ENCODE data around the gene BZW2.
"Not testable (repeated sequence)": the region's sequence is repeated elsewhere in the genome, so short reads cannot be mapped to it uniquely, and the experiment has no call there.

The BZW2 gene

DNA sequence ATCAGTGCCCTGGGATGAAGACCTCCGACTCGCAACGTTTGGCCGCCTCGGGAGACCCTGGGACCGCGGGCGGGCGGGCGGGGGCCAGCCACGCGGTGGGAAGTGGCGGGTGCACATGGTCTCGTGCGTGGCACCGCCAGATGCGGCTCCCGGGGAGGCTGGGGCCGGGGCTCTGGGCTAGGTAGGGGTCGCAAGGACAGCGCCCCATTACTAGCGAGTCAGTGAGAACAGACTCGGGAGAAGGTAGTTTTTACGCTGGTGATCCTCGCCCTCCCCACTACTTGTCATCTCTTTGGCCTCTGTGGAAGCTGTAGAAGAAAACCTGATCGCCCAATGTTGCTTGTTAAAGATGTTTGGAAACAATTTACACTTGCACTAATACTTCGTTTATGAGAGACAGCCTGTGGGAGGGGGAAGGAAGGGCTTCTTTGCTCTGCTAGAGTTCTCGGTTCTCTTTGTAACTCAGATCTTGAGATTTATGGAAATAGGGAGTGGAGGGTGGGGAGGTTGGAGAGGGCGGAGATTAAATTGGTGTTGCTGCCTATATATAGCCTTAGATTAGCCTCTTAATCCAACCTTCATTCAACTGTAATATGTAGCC is 591 bp downstream of the BZW2 start:
- no peak for DNase-seq

DNA sequence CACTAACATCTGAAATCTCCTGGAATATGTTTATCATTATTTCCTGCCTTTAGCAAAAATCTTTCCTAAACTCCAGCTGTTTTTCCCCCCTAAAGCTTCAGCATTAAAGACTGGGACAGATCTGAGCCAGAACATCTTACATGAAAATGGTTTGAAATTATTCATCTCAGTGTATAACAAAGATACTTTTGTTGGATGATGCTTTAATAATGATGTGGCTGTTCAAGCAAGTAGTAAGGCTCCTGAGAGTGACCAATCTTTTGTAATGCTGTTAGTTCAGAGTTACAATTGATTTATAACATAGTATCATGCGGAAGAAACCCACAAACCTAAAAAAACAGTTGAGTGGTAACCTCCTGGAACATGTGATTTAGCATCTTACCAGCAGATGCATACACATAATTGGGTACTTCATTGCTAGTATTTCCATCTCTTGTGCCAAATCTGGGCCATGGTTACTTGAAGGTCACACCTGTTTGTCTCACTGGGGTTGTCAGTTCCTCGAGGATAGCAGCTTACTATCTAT is 1.5 kb downstream of the BZW2 start:
- no peak for DNase-seq

DNA sequence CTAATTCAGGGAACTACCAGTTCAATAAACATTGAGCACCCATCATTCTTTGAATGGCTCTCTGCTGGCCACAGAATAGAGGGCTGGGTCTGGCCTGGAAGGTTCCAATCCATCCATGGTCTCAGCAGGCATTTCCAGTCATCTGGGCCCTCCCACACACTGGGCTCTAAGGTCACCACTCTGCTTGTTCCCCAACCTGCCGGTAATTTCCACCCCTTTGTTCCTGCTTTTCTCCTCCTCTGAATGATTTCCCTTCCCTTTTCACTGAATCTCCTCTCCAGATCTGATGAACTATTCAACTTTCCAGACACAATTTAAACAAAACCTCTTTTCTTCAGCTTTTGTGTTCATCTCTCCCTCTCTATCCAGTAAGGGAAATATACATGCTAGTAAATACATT is 2.6 kb downstream of the BZW2 start:
- DNase-seq: no peak

DNA sequence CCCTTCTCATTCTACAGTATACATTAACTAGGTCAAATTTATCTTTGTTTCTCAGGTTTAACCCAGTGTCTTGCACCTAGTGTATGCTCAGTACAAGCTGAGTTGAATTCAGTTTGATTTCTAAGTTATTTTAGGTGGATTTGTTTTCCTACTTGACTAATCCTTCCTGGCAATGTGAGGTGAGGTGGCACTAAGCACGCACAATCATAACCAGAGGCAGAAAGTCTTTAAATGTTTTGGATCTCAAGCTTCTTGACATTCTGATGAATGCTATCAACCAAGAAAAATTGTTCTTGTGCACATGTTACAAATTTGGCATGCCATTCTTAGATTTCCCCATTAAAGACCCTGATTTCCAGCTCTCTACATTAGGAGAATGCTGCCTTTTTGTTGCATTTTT is 3.2 kb downstream of the BZW2 start:
- no peak for DNase-seq

DNA sequence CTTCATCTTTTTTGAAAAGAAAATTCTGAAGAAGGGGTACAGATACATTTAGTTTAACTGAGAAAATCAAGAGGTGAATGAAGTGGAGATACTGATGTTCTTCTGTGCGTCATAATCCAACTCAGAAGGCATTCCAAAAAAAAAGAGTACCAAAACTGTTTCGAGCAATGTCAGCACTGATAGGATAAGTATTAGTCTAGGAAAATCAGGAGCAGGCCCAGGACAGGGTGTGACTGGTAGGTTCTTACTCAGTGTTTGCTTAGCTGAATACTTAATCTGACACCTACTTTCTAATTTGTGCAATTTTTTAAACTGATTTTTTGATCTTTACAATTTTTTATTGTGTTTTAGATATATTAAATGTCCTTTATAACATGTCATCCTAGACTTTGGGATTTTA is 4.3 kb downstream of the BZW2 start:
- DNase-seq: no peak

DNA sequence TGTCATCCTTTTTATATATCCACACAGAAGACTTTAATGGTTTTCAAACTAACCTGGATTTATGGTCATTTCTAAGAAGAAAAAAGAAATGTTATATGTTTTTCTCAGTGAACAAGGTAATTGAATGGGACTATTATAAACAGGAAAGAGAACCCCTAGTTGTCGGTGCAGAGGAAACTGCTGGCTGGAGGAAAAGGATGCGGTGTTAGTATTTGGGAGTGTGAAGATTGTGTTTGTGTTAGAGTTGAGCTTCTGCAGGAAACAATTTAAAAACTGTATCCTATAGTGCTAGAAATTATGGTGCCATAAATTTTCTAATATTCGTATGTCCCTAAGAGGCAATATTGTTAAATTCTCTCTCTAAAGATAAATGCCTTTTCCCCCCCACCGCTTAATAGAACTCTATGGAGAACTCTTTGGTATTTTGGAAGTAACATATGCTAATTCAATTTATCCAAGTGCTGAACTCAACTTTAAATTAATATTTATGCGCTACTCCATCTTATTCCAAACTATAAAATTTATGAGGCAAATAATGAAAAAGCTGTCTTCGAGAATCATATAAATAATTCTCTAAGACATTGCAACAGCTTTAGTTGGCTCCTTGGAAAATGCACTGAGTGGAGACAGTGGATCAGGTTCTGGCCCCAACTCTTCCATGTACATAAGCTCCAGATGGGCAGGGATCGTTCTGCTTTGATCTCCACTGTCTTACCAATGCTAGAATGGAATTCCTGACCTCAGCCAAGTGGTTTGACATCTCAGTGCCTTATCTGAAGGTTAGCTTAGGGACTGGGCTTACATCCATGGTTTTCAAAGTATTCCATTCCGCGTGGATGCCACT is 5.6 kb downstream of the BZW2 start:
- DNase-seq: no peak

DNA sequence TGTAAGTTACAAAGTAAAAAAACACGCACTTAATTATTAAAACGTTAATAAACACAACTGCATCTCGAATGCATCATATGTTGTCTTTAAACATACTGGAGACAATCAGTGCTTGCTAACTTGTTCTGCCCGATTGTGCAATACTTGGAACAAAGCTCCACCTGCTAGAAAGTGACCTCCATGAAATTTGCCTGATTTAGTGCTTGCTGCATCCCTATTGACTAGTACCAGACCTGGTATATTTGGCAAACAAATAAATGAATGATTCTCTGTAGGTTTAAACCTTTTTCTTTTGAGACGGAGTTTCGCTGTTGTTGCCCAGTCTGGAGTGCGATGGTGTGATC is 6.2 kb downstream of the BZW2 start:
- no peak for DNase-seq

DNA sequence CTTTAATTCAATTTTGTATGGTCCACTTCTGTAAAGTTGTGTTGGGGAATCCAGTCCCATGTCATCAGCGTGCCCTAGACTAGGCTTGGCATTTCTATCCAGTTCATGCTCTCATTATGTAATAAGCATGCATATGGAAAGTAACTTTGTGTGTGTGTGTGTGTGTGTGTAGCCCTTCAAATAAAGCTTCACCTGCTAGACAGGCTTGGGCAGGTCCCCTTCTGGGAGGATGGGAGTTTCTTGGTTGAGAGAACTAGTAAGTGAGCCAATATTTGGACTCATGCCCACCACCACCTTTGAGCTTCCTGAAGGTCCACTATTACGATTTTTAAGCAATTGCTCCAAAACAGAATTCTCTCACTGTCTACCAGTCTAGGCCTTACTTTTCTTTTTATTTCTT is 6.9 kb downstream of the BZW2 start:
- DNase-seq: no peak

DNA sequence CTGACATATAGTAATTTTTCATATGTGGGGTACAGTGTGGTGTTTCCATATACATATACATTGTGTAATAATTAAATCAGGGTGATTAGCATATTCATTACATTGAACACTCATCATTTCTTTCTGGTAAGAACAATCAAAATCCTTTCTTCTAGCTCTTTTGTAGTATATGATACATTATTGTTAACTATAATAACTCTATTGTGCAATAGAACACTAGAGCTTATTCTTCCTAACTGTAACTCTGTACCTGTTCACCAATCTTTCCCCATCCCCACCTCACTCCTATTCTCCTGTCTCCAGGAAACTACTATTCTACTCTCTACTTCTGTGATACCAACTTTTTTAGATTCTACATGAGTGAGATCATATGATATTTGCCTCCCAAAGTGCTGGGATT is 9.4 kb downstream of the BZW2 start:
- DNase-seq: no peak

DNA sequence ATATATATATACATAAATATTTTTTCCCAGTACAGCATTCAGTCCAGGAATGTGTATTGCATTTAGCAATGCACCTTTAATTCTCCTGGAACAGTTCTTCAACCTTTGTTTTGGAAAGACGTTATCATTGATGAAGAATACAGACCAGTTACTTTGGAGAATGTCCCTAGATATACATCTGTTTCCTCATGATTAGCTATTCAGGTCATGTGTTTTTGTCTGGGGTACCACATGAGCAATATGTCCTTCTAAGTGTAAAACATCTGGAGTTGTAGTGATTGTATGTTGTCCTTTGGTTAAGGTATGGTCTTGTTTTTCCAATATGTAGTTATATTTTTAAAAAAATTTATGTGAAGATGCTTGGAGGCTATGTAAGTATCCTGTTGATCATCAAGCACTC is 10.2 kb downstream of the BZW2 start:
- no peak for DNase-seq

DNA sequence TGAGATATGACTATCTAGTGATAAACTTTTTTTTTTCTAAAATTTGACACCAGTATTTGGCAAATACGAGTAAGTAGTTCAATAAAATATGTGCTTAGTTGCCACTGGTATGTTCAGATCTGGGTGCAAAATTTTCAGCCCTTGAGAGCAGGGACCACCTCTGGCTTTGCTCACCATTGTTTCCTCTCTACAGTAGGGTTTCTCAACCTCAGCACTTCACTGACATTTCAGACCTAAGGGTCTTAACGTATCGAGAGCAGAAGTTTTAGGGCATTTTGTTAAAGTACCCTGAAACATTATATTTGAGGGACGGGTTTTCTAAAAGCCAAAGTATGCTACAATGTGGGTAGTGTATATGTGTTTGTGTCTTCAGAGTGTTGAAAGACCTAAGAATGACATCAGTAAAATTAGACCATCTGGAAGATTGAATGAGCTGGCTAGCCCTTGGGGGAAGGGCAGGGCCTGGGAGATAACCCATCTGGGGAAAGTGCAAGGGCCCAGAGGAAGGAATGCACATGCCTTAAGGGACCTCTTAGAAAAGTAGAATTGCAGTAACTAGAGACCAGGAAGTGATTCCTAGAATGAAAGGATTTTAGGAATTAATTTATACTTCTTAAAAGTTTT is 11.8 kb downstream of the BZW2 start:
- DNase-seq: no peak

DNA sequence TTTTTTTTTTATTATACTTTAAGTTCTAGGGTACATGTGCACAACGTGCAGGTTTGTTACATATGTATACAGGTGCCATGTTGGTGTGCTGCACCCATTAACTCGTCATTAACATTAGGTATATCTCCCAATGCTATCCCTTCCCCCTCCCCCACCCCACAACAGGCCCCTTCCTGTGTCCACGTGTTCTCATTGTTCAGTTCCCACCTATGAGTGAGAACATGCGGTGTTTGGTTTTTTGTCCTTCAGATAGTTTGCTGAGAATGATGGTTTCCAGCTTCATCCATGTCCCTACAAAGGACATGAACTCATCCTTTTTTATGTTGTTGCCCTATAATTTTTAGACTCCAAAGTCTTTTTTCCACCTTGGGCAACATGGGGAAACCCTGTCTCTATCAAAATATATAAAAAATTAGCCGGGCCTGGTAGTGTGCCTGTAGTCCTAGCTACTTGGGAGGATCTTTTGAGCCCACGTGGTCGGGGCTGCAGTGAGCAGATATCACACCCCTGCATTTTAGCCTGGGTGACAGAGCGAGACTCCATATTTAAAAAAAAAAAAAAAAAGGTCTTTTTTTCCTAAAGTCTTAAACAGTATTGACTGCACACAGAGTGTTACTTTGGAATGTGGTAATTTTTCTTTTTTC is 14.0 kb downstream of the BZW2 start:
- DNase-seq: not testable (repeated sequence)

DNA sequence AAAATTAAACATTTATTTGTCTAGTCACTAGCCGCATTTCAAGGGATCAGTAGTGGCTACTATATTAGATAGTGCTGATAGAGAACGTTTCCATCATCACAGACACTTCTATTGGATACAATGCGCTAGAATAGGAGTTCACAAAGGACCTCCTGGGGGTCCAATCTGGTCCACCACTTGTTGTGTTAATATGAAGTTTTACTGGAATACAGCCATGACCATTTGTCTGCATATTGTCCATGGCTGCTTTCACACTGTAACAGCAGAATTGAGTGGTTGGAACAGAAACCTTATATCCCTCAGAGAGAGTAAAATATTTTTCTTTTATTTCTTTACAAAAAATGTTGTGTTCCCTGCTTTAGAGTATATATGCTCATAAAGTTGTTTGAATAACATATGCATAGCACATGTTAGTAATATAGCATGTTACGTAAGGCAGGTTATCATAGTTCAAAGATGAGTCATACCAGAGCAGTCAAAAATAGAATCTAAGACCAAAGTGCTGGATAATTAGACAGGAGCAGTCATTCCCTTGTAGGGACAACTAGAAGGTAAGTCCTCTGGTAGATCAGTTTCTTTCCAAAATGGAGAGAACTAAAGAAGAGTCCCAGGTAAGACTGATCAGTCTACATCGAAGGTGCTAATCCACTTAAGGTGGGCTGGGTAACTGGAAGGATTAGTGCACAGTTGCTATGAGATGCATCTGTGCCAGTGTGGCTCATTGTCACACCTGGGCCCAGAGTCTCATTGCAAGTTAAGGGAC is 14.9 kb downstream of the BZW2 start:
- DNase-seq: no peak

DNA sequence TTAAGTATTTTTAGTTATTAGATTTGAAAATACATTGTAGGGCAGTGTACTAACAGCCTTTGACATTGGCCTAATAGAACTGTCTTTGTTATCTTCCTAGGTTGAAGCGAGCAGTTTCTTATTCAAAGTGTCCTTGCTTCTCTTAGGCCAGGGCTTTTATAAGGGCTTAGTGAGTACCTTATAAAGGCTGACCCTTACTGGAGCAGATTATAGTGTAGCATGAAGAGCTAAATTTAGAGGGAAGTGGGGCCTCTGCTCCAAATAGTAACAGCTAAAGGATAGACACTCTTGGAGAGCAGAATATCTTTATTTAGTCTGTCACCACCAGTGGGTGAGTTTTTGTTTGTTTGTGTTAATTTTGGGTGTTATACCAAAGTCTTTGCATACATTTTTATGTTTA is 15.9 kb downstream of the BZW2 start:
- no peak for DNase-seq

DNA sequence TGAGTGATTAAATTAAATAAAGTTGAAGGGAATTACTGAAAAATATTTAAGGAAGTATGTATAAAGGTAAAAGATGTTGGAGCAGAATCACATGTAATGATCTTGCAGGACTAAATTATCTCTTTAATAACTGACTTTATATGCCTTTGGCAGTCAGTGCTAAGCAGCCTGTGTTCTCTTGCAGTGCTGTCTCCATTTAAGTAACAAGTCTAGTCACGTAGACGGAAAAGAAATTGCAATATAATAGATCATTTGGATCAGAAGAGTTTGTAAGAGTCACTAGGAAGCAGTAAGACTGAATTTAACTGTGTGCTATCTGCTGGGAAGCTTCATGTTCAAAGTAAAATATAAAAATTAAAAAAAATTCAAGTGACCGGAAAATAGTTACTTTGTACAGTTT is 21.4 kb downstream of the BZW2 start:
- DNase-seq: no peak

DNA sequence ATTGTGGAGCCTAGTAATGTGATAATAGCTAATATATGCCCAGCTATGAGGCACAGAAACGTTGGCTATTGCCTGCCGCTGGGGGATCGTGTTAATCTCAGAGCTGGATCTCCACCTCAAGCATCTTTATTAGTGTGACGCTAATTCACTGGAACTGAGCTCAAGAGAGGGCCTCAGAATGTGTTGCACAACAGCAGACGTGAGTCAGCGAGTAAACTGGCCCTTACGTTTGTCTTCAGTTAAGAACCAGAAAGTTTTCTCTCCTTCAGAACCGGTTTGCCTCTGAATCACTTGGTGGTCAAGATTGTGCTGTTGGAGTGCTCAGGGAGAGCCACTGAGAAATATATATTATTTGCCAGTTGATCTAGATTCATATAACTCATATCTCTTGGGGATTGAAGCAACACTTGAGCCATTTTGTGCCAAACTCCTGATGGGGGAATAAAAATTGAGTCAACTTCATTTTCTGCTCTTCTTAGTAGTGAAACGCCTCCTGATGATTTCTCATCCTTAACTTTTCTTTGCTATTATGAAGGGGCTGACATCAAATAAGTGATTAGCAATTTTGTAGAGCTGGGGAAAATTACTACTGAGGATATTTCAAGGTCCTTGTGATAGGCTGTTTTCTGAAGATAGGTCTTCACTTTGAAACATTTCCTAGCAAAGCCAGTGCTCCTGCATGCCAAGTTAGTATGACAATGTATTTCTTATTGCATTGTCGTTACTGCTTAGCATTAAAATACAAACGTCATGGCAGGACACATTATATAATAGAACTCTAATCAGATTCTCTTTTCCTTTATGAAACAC is 22.3 kb downstream of the BZW2 start:
- no peak for DNase-seq

DNA sequence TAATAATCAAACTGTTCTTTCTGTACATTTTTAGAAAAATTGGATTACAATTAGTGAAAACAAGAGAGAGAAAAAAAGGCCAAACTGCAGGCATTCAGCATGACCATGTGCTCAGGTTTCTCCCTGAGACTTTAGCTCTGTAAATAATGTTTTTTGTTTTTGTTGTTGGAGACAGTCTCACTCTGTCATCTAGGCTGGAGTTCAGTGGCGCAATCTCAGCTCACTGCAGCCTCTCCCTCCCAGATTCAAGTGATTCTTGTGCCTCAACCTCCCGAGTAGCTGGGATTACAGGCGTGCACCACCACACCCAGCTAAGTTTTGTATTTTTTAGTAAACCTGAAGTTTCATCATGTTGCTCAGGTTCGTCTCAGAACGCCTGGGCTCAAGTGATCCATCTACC is 23.0 kb downstream of the BZW2 start:
- no peak for DNase-seq

DNA sequence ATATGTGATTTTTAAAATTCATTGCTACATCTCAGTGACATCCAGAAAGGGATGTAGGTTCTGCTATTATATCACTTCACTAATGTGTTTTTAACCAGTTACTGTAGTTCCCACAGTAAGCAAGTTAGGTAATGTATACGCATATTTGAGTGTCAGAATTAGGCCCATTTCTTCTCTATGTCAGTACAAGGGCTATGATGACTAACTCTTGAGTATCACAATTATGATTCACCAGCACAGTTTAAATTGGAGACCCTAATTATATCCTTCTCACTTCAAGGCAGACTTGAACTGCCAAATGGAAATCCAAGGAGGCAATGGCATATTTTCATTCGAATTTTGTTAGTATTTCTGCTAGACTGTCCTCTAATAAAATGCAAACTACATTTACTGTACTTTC is 23.6 kb downstream of the BZW2 start:
- no peak for DNase-seq

DNA sequence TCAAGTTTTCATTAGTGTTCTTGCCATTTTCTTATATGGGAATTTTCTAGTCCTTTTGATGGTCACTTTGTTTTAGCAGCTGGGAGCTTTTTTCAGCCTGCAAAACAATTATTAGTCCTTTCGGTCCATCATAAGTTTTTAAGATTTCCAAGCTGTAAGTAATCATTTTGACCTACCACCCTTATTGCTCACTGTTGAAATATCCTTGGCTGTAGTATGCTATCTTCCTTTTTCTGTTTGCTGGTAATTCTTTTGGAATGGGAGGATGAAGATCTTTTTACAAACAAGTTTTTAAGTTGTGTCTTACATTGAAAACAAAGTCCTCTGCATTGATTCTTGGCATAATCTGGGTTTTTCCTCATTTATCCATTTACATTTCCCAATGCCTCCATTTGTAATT is 24.0 kb downstream of the BZW2 start:
- no peak for DNase-seq

DNA sequence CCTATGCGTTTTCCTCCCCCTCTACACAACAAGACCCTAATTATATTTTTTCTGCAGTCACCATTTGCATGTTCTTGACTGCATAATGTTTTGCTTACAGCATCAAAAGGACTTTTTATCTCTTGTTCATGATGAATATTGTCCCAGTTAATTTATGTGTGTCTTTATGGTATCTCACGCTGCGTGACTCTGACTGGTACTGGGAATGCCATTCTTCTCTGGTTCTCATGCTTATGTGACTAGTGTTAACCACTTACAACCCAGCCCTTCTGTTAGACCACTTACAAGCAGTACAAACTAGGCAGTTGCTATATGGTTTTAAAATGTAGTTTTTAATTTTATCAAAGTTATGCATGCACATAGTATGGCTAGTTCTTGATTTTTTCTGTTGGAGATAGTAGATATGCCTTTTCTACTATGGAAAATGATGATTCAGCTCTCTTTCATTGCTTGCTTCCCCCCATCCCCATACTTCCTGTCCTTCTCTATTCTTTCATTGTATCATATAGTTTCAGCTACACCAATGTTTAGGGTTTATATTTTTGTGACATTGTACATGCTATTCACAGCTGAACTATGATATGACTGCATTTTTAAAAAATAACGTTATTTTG is 24.9 kb downstream of the BZW2 start:
- DNase-seq: no peak

DNA sequence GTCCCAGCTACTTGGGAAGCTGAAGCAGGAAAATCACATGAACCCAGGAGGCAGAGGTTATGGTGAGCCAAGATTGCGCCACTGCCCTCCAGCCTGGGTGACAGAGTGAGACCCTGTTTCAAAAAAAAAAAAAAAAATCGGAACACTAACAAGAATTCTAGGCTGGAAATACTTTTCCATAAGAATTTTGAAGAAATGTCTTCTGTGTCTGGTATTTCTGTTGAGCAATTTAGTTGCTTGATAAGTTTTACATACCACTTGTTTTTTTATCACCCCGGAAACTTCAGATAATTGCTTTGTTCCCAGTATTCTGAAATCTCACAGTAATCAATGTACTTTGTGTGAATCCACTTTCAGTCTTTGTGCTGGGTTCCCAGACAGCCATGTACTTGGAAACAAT is 25.8 kb downstream of the BZW2 start:
- DNase-seq: no peak

DNA sequence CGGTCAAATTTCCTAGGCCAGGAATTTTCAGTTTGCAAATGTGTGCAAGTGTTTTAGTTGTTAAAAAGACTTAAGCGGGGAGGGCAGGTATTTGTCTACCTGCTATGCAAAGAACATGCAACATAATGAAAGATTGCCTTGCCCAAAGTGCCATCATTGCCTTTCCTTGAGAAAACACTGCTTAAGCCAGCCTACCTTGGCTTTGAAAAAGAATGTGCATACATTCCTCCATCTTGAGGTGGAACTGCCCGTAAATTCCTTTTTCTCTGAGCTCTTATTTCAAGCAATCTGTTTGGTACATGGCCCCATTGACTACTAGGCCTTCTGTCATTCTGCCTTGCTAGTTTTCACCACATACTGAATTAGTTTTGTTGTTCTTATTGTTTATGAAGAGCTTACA is 29.3 kb downstream of the BZW2 start:
- no peak for DNase-seq

Measured in T-helper 9 cell (primary cell).